VCaP (cell line): ENCODE measurements around the gene ELF1.
"Not testable (repeated sequence)": the region's sequence is repeated elsewhere in the genome, so short reads cannot be mapped to it uniquely, and the experiment has no call there.

ENCODE experiments used
- H3K27ac ChIP-seq: fragments of 450-650 bp; 2 replicates; pipeline ENCODE4 v1.5.1; 2017
- TF ChIP-seq, protein P1 (sequence below): fragments of 450-650 bp; conservative IDR thresholded peaks from 2 replicates; pipeline ENCODE4 v1.5.1; 2017; ENCODE audit warnings: mild to moderate bottlenecking, moderate library complexity

The ELF1 gene

DNA sequence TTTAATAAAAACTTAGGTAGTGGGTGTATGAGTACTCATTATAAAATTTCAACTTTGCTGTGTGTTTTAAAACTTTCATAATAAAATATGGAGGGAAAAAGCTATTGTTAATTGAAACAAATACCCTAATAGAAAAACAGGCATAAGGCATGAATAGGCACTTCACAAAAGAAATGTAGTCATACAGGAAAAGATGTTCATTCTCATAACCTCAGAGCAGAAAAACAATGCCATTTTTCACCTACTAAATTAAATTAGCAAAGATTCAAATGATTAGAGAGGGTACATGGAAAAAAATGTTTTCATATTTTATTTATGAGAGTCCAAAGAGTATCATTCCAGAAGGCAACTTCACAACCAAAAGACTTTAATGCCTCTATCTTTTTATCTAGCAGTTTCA lies 20.6 kb upstream of the ELF1 start:
- H3K27ac ChIP-seq = no peak overlapping the region
- TF ChIP-seq, protein P1, sequence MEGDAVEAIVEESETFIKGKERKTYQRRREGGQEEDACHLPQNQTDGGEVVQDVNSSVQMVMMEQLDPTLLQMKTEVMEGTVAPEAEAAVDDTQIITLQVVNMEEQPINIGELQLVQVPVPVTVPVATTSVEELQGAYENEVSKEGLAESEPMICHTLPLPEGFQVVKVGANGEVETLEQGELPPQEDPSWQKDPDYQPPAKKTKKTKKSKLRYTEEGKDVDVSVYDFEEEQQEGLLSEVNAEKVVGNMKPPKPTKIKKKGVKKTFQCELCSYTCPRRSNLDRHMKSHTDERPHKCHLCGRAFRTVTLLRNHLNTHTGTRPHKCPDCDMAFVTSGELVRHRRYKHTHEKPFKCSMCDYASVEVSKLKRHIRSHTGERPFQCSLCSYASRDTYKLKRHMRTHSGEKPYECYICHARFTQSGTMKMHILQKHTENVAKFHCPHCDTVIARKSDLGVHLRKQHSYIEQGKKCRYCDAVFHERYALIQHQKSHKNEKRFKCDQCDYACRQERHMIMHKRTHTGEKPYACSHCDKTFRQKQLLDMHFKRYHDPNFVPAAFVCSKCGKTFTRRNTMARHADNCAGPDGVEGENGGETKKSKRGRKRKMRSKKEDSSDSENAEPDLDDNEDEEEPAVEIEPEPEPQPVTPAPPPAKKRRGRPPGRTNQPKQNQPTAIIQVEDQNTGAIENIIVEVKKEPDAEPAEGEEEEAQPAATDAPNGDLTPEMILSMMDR = no peak

DNA sequence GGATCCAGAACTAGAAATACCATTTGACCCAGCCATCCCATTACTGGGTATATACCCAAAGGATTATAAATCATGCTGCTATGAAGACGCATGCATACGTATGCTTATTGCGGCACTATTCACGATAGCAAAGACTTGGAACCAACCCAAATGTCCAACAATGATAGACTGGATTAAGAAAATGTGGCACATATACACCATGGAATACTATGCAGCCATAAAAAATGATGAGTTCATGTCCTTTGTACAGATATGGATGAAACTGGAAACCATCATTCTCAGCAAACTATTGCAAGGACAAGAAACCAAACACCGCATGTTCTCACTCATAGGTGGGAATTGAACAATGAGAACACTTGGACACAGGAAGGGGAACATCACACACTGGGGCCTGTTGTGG lies 17.4 kb upstream of the ELF1 start:
- not testable (repeated sequence) for H3K27ac ChIP-seq

DNA sequence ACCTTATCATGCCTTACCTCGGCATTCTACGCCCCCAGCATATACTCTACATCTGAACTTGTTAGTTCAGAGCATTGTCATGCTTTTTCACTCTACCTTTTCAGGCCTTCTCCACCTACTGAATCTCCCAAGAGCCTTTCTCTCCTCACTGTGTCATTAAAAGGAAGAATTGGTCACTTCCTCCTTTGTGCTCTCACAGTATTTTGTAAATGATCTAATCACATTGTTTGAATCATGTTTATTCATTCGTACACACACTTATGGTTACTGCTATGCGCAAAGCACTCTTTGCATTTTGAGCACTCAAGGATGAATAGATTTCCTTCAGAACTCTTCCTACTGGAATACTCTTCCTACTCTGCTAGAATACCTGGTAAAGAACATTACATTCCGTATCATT lies 15.8 kb upstream of the ELF1 start:
- H3K27ac ChIP-seq = no peak overlapping the region
- TF ChIP-seq, protein P1 = no peak

DNA sequence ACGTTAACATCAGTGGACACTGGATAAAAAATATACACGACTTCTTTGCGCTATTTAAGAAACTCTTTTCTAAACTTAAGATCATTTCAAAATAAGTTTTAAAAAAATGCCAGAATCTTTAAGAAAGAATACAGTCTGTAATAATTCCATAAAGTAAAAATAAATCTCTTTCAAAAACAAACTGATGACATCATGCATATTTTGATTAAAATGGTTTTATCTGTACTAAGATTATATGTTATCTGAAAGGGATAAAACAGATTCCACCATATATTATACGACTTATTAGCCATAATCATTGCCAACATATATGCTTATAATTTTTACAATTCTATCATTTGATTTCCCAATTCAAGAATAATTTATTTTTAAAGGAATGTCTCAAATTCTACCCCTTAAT lies 15.3 kb upstream of the ELF1 start:
- TF ChIP-seq, protein P1 = no peak
- H3K27ac ChIP-seq = no peak overlapping the region

DNA sequence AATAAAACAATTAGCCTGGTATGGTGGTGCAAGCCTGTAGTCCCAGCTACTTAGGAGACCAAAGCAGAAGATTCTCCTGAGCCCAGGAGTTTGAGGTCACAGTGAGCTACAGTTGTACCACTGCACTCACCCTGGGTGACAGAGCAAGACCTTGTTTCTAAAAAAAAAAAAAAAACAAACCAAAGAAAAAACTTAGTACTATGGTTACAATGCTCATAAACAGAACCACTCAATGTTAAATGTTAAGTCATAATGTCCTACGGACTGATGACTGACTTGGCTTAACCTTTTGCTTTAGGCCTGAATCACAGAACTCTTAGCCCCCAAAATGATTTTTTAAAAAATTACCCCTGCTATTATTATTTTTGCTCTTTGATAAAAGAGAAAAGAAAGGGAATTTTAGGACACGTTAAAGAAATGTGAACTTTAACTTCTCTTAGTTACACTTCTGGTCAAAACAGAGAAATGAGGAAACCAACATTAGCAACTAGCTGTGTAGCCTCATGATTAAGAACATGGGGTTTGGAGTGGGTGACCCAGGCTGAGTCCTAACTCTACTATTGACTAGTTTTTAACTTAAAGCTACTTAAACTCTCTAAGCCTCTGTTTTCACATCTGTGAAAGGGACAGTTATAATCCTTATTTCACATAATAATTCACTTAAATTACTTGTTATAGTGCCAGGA lies 13.7 kb upstream of the ELF1 start:
- H3K27ac ChIP-seq = no peak overlapping the region
- TF ChIP-seq, protein P1 = no peak

DNA sequence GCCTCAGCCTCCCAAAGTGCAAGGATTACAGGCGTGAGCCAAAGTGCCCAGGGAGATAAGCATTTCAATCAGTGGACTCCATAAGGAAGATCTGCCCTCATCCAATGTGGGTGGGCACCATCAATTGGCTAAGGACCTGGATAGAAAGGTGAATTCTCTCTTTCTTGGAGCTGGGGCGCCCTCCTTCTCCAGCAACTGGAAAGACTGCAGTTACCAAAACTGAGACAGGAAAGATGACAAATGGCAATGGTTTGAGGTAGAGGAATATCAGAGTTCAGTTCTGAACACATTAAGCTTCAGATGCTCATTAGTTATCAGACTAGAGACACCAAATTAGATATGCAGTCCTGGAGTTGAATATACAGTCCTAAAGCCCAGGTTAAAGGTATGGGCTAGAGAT lies 10.5 kb upstream of the ELF1 start:
- no peak overlapping the region for H3K27ac ChIP-seq
- TF ChIP-seq, protein P1 = no peak

DNA sequence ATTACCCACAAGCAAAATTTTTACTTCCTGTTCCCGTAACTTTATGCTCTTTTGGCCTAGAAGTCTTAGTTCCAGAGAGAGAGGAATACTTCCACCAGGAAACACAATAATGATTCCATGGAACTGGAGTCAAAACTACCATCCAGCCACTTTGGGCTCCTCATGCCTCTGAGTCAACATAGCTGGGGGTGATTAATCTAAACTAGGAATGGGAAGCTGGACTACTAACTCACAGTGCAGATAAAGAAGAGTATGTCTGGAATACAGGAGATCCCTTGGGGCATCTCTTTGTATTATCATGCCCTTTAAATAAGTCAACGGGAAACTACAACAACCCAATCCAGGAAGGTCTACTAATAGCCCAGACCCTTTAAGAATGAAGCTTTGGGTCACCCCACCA lies 8.9 kb upstream of the ELF1 start:
- TF ChIP-seq, protein P1 = no peak
- no peak overlapping the region for H3K27ac ChIP-seq

DNA sequence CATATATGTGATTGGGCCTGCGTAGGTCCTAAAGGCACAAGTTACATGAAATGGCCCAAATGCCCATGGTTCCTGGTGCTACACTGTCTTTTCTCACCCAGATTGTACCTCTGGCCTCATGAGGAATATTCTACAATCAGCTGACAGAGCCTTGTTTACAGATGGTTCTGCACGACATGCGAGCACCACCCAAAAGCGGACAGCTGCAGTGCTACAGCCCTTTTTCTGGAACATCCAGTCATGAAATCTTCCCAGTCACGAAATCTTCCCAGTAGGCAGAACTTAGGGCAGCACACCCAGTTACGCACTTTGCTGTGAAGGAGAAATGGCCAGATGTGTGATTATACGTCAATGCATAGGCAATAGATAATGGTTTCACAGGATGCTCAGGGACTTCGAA lies 7.7 kb upstream of the ELF1 start:
- no peak overlapping the region for H3K27ac ChIP-seq
- TF ChIP-seq, protein P1 = no peak
